ENCODE measurements around the gene UPP1. TPM values are rescaled to one million over a fixed set of nuclear protein-coding genes. Genes with fewer than 3 reads are reported as not detected.

UPP1 gene
- total and polyA plus RNA-seq, 9 donors, result 5.4 to 13.5 (median 7.1) TPM

DNA sequence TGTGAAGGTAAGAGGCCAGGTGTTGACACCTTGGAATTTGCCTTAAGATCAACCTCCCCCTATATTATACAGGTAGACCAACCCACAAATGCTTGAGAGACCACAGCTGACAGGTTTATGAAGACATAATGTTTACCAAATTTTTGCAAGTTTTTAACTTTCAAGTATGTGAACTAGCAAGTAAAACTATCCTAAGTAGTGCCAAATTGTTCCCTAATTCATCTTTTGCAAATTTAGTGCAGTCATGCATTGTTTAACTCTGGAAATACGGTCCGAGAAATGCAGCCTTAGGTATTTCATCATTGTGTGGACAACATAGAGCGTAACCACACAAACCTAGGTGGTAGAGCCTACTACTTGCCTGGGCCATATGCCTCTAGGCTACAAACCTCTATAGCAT lies 10.7 kb downstream of the UPP1 start:
- no peaks in the 10 kb centered on the region for H3K36me3 ChIP-seq
- no peak for DNase-seq
- H3K9me3 ChIP-seq, result no peaks in the 10 kb centered on the region
- TF ChIP-seq, protein P1, sequence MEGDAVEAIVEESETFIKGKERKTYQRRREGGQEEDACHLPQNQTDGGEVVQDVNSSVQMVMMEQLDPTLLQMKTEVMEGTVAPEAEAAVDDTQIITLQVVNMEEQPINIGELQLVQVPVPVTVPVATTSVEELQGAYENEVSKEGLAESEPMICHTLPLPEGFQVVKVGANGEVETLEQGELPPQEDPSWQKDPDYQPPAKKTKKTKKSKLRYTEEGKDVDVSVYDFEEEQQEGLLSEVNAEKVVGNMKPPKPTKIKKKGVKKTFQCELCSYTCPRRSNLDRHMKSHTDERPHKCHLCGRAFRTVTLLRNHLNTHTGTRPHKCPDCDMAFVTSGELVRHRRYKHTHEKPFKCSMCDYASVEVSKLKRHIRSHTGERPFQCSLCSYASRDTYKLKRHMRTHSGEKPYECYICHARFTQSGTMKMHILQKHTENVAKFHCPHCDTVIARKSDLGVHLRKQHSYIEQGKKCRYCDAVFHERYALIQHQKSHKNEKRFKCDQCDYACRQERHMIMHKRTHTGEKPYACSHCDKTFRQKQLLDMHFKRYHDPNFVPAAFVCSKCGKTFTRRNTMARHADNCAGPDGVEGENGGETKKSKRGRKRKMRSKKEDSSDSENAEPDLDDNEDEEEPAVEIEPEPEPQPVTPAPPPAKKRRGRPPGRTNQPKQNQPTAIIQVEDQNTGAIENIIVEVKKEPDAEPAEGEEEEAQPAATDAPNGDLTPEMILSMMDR (IDR thresholded peaks at IDR 0.05), result no peak
- no peak for TF ChIP-seq POLR2A (IDR thresholded peaks at IDR 0.05)
- TF ChIP-seq EP300 (IDR thresholded peaks at IDR 0.05), result no peak
- WGBS, 3 donors, result 76 to 84% (median 80%) methylated on average over 3 of the region's 3 CpGs
- no peak overlapping the region for H3K27ac ChIP-seq
- H3K27me3 ChIP-seq, result no peaks in the 10 kb centered on the region
- no peak overlapping the region for H3K4me3 ChIP-seq
- intact Hi-C loops (cut with DNase I), result loop anchor here in 1 of 4 donors (5.0 kb wide), 1 partner anchor 107 kb away; no protein-coding TSS in a partner anchor
- no peaks in the 10 kb centered on the region for H3K4me1 ChIP-seq (ENCODE audit: insufficient read depth)

DNA sequence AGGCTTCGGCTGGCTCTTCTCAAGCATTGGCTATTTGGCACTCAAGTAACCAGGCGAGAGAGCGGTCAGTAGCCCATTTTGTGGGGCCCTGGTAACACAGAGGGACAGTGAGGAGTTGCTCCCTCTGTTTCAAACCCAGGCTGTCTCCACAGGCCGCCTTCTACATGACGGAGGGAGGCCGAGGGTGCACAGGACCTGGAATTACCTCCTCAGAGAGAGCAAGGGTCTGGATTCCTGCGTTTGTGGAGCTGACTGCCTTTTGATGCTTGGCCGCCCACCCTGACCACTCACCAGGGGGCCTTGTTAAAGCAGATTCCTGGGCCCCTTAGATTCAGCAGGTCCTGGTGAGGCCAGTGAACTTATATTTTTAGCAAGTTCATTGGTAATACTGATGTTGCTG lies 12.3 kb downstream of the UPP1 start:
- Histone ChIP-seq H3K4me1 (ENCODE audit: insufficient read depth) (no peaks in the 10 kb centered on the region), H3K4me3 (no peak overlapping the region), H3K36me3 (no peaks in the 10 kb centered on the region), H3K27ac (no peak overlapping the region), H3K27me3 (no peaks in the 10 kb centered on the region), H3K9me3 (no peaks in the 10 kb centered on the region)
- TF ChIP-seq, protein P1 (IDR thresholded peaks at IDR 0.05), result no peak
- no peak for TF ChIP-seq POLR2A (IDR thresholded peaks at IDR 0.05)
- TF ChIP-seq EP300 (IDR thresholded peaks at IDR 0.05), result no peak
- 95 to 96% (median 96%) methylated on average over 8 of the region's 8 CpGs for WGBS, 3 donors
- intact Hi-C loops (cut with DNase I), result loop anchor here in 1 of 4 donors (5.0 kb wide), 1 partner anchor 109 kb away; no protein-coding TSS in a partner anchor
- no peak for DNase-seq

DNA sequence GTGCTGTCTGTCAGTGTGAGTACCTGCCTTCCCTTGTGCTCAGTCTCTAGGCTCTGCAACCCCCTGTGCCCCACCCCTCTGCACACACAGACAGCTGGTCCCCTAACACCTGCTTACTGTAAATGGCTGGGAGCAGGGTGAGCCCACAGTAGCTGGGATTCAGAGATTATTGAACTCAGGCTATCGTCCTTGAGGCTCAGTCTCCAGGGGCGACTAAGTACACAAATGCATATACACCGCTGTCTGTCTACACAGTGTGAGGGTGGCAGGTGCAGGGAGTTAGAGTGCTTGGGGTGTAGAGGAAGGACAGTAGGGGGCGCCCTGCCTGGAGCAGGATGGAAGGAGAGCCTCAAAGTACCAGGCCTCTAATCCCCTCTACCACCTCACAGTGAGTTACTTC lies 12.9 kb downstream of the UPP1 start:
- TF ChIP-seq, protein P1 (IDR thresholded peaks at IDR 0.05), result no peak
- no peak for TF ChIP-seq EP300 (IDR thresholded peaks at IDR 0.05)
- TF ChIP-seq POLR2A (IDR thresholded peaks at IDR 0.05), result no peak
- no peaks in the 10 kb centered on the region for H3K4me1 ChIP-seq (ENCODE audit: insufficient read depth)
- no peaks in the 10 kb centered on the region for H3K27me3 ChIP-seq
- 82 to 85% (median 84%) methylated on average over 4 of the region's 4 CpGs for WGBS, 3 donors
- no peak overlapping the region for H3K4me3 ChIP-seq
- no peak overlapping the region for H3K27ac ChIP-seq
- no peaks in the 10 kb centered on the region for H3K9me3 ChIP-seq
- intact Hi-C loops (cut with DNase I), result loop anchor here in 1 of 4 donors (5.0 kb wide), 1 partner anchor 110 kb away; no protein-coding TSS in a partner anchor
- no peaks in the 10 kb centered on the region for H3K36me3 ChIP-seq
- DNase-seq, result no peak

DNA sequence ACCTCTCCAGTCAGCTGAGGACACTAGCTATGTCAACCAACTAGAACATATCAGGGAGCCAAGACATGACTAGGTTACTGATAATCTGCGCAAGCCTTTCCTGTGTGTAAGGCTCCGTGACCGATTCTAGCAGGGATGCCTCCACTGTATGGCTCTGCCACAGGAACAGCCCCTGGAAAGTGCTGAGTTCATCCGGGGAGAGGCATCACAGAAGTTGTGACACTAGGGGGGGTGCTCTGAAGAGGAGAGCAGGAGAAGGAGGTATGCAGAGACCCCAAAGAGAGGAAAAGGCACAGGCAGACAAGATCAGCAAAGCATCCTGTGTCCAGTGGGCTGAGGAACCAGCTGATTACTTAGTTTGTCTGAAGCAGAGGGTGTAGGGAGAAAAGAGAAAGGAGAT lies 13.5 kb downstream of the UPP1 start:
- Histone ChIP-seq H3K9me3 (no peaks in the 10 kb centered on the region), H3K27ac (no peak overlapping the region), H3K4me1 (ENCODE audit: insufficient read depth) (no peaks in the 10 kb centered on the region), H3K4me3 (no peak overlapping the region), H3K27me3 (no peaks in the 10 kb centered on the region), H3K36me3 (no peaks in the 10 kb centered on the region)
- WGBS, 3 donors, result 96 to 99% (median 96%) methylated on average over 4 of the region's 4 CpGs
- DNase-seq, result no peak
- intact Hi-C loops (cut with DNase I), result loop anchor here in 1 of 4 donors (5.0 kb wide), 1 partner anchor 110 kb away; no protein-coding TSS in a partner anchor
- TF ChIP-seq POLR2A (IDR thresholded peaks at IDR 0.05) (no peak), EP300 (IDR thresholded peaks at IDR 0.05) (no peak)
- TF ChIP-seq, protein P1 (IDR thresholded peaks at IDR 0.05), result no peak

All from ovary (tissue), 9 donors.